ENCODE data around the gene PPP2R5C.
A peak's percentile ranks its signal among the peaks of the same experiment; 100 is the strongest.
"Not testable (repeated sequence)": the region's sequence is repeated elsewhere in the genome, so short reads cannot be mapped to it uniquely, and the experiment has no call there.

Gene PPP2R5C

GRCh38 chr14:101796016-101796415 is 34.5 kb downstream of the PPP2R5C start:
- TF ChIP-seq, protein P1, sequence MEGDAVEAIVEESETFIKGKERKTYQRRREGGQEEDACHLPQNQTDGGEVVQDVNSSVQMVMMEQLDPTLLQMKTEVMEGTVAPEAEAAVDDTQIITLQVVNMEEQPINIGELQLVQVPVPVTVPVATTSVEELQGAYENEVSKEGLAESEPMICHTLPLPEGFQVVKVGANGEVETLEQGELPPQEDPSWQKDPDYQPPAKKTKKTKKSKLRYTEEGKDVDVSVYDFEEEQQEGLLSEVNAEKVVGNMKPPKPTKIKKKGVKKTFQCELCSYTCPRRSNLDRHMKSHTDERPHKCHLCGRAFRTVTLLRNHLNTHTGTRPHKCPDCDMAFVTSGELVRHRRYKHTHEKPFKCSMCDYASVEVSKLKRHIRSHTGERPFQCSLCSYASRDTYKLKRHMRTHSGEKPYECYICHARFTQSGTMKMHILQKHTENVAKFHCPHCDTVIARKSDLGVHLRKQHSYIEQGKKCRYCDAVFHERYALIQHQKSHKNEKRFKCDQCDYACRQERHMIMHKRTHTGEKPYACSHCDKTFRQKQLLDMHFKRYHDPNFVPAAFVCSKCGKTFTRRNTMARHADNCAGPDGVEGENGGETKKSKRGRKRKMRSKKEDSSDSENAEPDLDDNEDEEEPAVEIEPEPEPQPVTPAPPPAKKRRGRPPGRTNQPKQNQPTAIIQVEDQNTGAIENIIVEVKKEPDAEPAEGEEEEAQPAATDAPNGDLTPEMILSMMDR (IDR thresholded peaks at IDR 0.05; ENCODE audit: insufficient read depth, low read length, poor library complexity, severe bottlenecking) = no peak
- DNase-seq (ENCODE audit: extremely low read depth, insufficient read length) = no peak
- no peaks in the 10 kb centered on the region for H3K36me3 ChIP-seq (ENCODE audit: control insufficient read depth, insufficient read depth, low read length)
- no peak overlapping the region for H3K4me3 ChIP-seq (replicated peaks; ENCODE audit: low read depth, low read length)
- H3K27me3 ChIP-seq (replicated peaks; ENCODE audit: control insufficient read depth, insufficient read depth, low read length) = no peaks in the 10 kb centered on the region

GRCh38 chr14:101796479-101796878 is 35.0 kb downstream of the PPP2R5C start:
- H3K36me3 ChIP-seq (ENCODE audit: control insufficient read depth, insufficient read depth, low read length) = no peaks in the 10 kb centered on the region
- DNase-seq (ENCODE audit: extremely low read depth, insufficient read length) = no peak

GRCh38 chr14:101797856-101798255 is 36.3 kb downstream of the PPP2R5C start:
- no peak for DNase-seq (ENCODE audit: extremely low read depth, insufficient read length)
- TF ChIP-seq, protein P1 (IDR thresholded peaks at IDR 0.05; ENCODE audit: insufficient read depth, low read length, poor library complexity, severe bottlenecking) = no peak
- no peak overlapping the region for H3K4me3 ChIP-seq (replicated peaks; ENCODE audit: low read depth, low read length)
- H3K36me3 ChIP-seq (ENCODE audit: control insufficient read depth, insufficient read depth, low read length) = no peaks in the 10 kb centered on the region
- H3K27me3 ChIP-seq (replicated peaks; ENCODE audit: control insufficient read depth, insufficient read depth, low read length) = no peaks in the 10 kb centered on the region

More at GRCh38 chr14:101796479-101796878, 35.0 kb downstream of the PPP2R5C start:
- H3K27me3 ChIP-seq (replicated peaks; ENCODE audit: control insufficient read depth, insufficient read depth, low read length) = no peaks in the 10 kb centered on the region
- H3K4me3 ChIP-seq (replicated peaks; ENCODE audit: low read depth, low read length) = no peak overlapping the region
- TF ChIP-seq, protein P1 (IDR thresholded peaks at IDR 0.05; ENCODE audit: insufficient read depth, low read length, poor library complexity, severe bottlenecking) = no peak

- H3K36me3 ChIP-seq (ENCODE audit: control insufficient read depth, insufficient read depth, low read length); DNase-seq (ENCODE audit: extremely low read depth, insufficient read length); H3K27me3 ChIP-seq (replicated peaks; ENCODE audit: control insufficient read depth, insufficient read depth, low read length); H3K4me3 ChIP-seq (replicated peaks; ENCODE audit: low read depth, low read length): not testable (repeated sequence)
Measured at GRCh38 chr14:101804373-101804772, 42.9 kb downstream of the PPP2R5C start.

DNA sequence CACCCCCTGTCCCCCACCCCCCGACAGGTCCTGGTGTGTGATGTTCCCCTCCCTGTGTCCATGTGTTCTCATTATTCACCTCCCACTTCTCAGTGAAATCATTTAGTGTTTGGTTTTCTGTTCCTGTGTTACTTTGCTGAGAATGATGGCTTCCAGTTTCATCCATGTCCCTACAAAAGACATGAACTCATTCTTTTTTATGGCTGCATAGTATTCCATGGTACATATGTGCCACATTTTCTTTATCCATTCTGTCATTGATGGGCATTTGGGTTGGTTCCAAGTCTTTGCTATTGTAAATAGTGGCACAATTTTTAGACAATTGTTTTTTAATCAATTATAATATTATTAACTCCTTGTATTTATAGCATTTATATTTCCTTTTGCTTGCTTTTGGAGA is 44.7 kb downstream of the PPP2R5C start:
- not testable (repeated sequence) for H3K4me3 ChIP-seq (replicated peaks; ENCODE audit: low read depth, low read length); DNase-seq (ENCODE audit: extremely low read depth, insufficient read length); H3K27me3 ChIP-seq (replicated peaks; ENCODE audit: control insufficient read depth, insufficient read depth, low read length); H3K36me3 ChIP-seq (ENCODE audit: control insufficient read depth, insufficient read depth, low read length)

DNA sequence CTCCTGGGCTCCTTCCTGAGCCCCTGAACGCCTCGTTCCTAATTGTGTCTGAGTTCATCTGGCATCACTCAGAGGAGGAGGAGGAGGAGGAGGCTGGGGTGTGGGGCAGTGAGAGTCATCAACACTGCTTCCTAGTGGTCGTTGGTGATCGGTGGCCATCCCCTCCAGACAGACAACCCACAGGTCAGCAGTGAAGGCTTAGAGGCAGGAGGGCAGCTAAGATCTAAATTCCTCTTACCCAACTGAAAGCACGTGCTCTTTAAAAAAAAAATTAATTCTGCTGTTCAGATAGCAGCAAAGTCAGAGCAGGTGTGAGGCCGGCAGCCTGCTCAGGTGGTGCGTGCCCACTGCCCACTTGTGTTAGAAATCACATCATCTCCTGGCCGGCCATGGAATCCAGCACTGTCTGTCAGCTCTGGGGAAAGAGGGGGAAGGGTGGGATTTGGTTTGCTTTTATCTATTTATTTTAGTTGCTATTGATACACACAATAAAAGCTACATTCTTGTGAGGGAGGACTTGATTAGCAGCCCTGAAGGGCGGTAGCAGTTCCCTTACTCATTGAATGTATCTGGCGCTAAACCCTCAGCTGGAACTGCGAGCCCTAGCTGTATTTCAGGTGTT is 46.6 kb downstream of the PPP2R5C start:
- no peak overlapping the region for H3K4me3 ChIP-seq (replicated peaks; ENCODE audit: low read depth, low read length)
- TF ChIP-seq, protein P1 (IDR thresholded peaks at IDR 0.05; ENCODE audit: insufficient read depth, low read length, poor library complexity, severe bottlenecking) = peak; percentile 9
- peaks cover 2% of the 10 kb centered on the region for H3K36me3 ChIP-seq (ENCODE audit: control insufficient read depth, insufficient read depth, low read length)
- H3K27me3 ChIP-seq (replicated peaks; ENCODE audit: control insufficient read depth, insufficient read depth, low read length) = no peaks in the 10 kb centered on the region
- DNase-seq (ENCODE audit: extremely low read depth, insufficient read length) = no peak
